Activated CD8-positive, alpha-beta memory T cell treated with anti-CD3 and anti-CD28 coated beads, Interleukin-2, amount 50 U/mL, for 4 hours (primary cell): Measurements from ENCODE around the gene MAP2.
"Not testable (repeated sequence)": the region's sequence is repeated elsewhere in the genome, so short reads cannot be mapped to it uniquely, and the experiment has no call there.

Source experiments
- DNase-seq: peaks from one replicate; pipeline ENCODE4 v3.0.0-alpha.2; 2020

Gene MAP2

GRCh38 chr2:209598227-209598626 lies 174.4 kb downstream of the MAP2 start:
- not testable (repeated sequence) for DNase-seq

GRCh38 chr2:209600341-209601171 lies 176.7 kb downstream of the MAP2 start:
- no peak for DNase-seq

GRCh38 chr2:209601497-209601896 lies 177.7 kb downstream of the MAP2 start:
- DNase-seq = no peak

DNA sequence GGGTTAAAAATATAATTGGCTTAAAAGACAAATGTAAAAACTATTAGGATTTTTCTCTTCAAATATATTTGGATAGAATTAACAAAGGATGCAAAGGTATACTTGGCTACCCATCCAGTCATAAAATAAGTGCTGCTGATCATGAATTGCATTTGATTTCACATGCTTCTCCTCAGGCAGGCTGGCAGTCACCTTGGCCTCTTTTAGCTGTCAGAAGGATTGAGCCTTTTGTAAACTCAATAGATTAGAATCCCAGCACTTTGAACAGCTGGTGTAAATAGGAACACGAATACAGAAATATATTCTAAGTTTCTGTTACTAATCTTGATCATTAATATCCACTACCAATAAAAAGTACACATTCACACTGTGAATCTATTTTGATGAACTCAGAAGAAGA lies 178.4 kb downstream of the MAP2 start:
- no peak for DNase-seq

DNA sequence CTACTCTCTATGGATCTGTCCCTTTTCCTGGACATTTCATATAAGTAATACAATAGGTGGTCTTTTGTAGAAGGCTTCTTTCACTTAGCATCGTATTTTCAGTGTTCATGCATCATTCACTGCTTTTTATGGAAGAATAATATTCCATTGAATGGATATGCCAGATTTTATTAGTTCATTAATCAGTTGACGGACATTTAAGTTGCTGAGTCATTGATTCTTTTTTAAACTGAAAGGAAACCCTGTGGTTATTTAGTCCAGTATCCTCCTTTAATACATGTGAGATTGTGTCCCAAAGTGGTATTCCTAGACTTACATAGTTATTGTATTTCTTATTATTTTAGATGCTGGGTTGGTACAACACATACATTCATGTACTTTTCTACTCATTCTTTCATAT lies 185.7 kb downstream of the MAP2 start:
- no peak for DNase-seq

DNA sequence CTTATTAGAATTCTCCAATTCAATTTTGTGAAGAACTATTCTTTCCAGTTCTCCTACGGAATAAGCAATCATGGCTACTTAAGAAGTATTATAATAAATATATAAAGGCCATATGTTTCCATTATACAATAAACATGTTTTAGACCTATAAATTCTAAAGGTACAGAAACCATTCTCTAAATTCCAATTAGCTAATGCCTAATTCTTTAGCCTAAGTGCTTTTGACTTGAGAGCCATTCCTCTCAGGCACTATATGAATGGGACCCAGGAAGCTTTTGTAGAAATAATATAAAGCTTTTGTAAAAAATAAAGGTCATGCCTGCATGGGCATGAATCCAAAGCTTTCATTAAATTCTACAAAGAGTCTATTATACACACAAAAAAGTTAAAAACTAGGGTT lies 186.8 kb downstream of the MAP2 start:
- DNase-seq = no peak

DNA sequence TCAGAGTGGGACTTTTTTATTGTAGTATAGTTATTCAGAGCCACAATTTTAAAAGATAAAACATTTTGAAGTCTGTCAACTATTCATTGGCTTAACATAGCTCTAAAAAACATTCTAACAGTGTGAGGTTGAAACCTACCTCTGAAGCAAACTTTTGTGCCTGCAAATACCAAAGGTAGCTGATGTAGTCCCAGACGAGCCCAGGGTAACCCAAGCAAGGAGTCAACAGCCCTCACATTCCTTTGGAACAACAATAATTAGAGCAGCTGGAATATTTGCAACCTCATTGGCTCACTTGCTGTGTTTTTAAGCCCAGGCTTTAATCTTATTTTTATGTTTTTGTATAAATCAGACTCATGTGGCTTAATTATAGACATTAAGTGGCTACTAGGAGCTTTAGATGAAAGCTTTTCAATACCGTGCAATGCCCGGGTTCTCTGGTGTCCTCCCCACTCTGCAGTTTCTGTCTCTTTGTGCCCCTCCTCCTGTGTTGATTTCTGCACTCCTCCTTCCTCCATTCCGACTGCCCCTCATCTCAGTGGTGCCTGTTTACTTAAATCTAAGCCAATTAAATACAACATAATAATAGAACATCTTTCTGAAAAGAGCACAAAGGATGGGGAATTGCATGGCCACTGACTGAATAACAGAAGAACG lies 189.9 kb downstream of the MAP2 start:
- no peak for DNase-seq

DNA sequence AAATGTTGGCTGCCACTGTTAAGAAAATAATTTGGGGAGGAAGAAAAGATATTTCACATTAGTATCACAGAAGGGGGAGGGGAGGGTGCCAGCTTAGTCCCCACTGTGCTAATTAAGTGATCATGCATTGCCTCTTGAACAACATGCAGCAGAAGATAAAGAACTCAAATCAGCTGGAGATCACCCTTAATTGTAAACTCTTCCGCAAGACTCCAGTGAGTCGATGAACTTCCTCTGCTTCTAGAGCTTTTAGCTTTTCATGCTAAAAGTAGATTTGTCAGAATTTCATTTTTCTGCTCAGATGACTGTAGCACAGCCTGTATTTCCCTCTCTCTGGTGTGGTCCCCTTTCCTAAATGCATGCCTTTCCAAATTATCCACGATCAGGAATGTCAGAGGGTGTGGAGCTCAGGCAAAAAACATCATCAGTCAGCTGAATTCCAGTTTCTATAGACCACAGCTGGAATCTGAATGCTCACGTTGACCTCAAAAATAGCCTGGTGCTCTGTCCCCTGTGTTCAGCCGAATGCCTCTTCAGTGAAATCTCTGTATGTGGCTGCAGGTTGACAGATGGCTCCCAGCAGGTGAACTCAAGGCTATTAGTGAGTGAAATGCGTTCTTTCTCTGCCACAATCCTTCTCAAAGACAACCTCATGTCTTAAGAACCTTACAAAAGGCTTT lies 191.0 kb downstream of the MAP2 start:
- no peak for DNase-seq

DNA sequence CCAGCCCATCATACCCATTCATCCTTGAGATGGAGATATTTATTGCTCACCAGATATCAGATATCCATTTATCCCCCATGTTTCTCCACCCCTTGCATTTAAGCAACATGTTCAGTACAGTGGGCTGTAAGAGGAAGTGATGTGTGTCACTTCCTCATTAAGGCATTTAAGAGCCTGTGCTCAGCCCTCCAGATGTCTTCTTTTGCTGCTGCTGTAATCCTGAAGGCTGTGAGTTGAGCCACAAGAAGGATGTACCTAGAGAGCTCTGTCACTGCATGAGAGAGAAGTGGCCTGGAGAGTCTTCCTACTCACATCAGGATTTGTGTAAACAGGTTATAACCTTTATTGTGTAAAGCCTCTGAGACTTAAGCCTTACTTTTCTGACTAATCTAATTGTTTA lies 195.9 kb downstream of the MAP2 start:
- DNase-seq = no peak

DNA sequence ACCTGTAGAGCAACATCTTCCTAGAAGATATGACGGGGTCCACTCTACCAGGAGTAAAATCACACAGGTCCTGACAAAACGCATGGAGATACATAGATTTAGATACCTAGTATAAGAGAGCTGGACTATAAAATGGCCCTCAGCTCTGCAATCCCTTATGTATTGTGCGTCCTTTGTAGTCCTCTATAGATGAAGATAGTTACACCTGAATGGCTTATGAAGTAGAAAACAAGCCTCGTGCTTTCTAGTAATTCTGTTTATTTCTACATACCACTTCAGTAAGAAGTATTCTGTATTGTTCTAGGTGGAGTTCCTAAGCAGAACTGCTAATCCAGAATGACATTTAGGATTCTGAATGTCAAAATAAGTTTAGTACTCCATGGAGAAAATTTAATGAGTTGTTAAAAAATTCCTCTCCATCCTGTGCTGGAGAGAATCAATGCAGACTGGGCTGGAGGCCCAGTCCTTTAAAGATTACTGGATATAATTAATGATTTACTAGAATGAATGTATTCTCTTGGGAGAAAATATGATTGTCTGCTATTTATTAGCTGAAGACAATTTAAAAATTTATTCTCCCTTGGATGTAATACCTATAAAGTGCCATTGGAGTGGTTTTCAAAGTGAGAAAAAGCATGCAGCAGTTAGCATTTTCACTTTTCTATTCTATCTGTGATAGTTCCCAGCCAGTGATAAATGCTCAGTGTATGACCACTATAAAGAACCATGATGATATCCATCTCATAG lies 200.5 kb downstream of the MAP2 start:
- DNase-seq = no peak

DNA sequence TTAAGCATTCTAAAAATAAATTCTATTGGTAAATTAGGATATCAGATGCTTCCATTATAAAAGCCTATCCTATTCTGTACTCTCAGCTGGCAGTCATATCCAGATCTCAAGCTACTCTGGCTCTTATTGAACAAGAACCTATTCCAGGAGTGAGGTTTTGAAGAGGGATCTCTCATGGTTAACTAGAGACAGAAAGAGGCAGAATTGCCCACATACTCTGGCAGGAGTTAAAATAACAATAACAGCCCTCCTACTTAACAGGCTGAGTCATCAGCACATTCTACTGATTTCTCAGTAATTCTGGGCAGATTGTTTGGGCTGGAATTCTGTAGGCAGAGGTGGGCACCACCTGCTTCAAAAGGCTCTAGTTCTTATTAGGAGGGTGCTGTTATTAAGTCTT lies 205.8 kb downstream of the MAP2 start:
- no peak for DNase-seq

DNA sequence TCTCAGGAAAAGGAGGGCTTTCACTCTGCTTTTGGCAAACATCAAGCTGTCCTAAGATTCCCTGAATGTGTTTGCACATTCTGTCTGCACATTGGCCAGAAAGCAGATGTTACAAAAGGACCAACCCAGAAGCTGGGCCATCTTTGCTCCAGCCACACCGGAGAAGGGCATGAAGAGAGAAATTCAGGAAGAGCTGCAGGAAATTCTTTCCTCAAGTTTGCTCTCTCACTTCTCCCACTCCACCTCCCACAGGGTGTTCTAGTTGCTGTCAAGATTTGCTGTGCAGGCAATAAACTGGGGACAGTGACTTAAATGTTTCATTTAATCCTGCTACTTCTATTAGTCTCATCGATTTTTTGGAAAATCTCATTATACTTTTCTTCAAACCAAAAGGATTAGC lies 210.1 kb downstream of the MAP2 start:
- DNase-seq = no peak

DNA sequence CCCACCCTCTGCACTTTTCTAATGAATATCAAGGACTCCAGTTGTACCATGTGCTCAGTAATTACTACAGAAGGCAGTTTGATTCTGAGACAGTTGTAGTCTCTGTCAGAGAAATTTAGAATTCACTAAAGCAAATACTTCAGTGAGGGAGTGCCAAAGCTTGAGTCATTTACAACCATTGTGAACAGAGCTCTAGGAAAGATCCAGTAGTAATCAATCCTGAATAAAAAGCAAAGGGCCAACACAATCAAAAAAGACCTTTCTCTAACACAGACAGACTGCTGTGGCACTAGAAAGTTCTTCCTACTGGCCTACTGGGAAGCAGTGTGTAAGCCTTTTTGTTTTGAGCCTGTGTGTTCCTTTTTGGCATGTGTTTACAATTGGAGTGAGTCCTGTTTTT lies 212.2 kb downstream of the MAP2 start:
- no peak for DNase-seq

- DNase-seq = no peak
Measured at GRCh38 chr2:209637293-209637692, 213.4 kb downstream of the MAP2 start.

DNA sequence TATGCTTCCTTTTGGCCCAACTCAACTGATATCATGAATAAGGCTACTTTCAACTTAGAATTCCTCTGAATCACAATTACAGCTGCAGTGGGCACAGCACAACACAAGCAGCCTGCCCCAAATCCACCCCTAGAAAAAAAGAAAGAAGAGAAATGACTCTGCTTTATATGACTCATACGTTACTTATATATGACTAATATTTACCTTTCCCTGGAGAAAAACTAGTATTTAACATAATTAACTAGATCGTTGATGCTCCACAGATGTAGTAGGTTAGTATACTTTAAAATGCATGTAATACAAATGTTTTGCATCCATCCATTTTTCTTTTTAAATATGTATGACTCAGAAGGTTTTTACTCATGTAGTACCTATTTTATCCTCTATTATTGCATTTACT lies 214.5 kb downstream of the MAP2 start:
- DNase-seq = no peak

DNA sequence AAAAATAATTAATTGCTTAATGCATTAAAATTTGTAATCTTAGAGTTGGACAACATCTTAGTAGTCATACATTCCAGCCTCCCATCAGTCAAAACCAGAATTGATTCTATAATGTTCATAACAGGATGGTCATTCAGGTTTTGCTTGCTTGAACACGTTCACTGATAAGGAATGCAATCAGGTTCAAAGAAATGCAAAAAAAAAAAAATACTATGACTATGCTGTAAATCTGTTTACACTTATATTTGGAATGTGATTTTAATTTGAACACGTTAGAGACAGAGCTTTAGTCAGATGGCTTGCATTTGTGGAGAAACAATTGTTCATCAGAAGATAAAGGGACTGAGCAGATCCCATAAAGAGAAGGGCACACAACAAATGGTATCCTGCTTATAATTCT lies 216.5 kb downstream of the MAP2 start:
- no peak for DNase-seq

DNA sequence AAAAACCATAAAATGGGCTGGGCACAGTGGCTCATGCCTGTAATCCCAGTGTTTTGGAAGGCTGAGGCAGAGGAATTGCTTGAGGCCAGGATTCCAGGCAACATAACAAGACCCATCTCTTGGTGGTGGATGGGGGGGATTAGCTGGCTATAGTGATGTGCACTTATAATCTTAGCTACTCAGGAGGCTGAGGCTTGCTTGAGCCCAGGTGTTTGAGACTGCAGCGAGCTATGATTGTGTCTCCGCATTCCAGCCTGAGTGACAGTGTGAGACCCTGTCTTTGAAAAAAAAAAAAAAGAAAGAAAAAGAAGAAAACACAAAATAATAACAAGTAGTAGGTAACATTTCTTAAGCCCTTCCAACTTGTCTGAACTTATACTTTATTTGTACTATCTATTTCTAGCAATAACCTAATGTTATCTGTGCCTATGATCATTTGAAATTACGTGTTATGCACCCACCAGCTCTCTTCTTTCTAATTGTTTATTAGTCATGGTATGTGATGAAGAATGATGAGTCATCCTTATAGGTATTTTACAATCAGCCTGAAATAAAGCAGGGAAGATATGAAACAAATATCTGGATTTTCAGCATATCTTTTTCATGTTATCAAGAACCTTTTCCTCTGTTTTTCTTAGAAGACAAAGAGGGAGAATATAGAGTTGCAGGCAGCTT lies 218.4 kb downstream of the MAP2 start:
- no peak for DNase-seq

GRCh38 chr2:209644842-209645241 lies 221.0 kb downstream of the MAP2 start:
- no peak for DNase-seq

DNA sequence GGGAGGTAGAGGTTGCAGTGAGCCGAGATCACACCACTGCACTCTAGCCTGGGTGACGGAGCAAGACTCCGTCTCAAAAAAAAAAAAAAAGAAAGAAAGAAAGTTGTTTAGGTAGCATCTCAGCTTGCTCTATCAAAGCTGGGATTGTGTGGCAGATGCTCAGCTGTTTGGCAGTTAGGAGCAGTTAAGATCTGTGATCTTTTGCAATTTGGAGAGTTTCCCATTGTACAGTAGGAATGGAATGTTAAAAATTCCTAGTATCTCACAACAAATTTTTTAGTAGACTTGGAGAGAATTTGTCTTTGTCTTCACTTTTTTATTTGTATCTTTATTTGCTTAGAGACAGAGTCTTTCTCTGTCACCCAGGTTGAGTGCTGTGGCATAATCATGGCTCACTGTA lies 224.9 kb downstream of the MAP2 start:
- DNase-seq = no peak

DNA sequence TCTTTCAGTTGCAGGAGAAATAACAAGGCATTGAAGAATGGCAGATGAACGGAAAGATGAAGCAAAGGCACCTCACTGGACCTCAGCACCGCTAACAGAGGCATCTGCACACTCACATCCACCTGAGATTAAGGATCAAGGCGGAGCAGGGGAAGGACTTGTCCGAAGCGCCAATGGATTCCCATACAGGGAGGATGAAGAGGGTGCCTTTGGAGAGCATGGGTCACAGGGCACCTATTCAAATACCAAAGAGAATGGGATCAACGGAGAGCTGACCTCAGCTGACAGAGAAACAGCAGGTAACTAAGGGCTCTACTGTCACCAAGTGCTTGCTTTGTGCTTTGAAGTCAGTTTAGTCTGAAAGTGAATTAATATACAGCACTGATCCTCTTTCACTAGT lies 229.3 kb downstream of the MAP2 start:
- no peak for DNase-seq

DNA sequence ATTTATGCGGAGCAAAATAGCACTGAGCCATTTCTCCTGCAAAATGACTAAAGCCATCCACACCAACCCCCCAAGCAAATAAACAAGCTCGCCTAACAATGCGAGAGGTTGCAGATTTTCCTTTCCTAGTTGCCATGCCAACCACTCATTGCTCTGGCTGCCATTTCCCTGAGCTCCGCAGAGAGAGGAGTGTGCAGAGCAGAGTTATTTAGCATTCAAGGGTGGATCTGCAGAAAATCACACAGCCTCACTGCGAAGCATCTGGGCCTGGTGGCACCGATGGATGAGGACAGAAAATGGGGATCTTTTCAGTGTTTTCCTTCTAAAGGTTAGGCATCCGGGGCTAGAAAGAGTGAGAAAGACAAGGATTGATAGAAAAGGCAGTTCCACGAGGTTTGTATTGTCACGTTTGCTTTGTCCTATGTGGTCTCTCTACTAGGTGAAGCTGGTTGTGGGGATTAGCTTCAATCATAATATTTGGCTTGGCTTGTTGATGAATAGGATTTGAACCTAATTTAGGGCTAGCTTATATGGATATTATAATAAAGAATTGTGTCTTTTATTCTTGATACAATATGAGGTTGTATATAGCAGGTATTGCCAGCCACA lies 237.5 kb downstream of the MAP2 start:
- DNase-seq = no peak

DNA sequence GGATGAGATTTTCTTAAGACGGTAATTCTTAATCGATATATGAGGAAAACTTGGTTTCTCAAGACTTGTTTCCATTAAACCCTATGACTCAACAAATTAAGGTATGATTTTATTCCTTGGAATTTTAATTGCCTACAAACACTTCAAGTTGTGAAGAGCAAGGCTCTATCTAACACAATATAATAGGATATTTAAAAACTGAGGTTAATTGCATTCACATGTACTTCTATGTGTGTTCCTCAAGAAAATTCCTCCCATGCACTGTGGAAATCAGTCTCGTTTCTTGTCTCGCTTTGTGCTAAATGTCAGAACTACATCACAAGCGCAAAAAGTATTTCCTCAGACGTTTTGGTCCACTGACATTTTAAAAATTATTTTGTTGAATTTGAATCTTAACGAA lies 238.2 kb downstream of the MAP2 start:
- DNase-seq = no peak
